Endodermal cell (in vitro differentiated cells): ENCODE data around the gene MAP3K5. TPM values are rescaled to one million over a fixed set of nuclear protein-coding genes. Genes with fewer than 3 reads are reported as not detected.

Experiments
- DNase-seq: peaks from one replicate; pipeline ENCODE4 v3.0.0-alpha.2; 2017
- H3K27ac ChIP-seq: 2 replicates; pipeline ENCODE4 v1.5.1; 2013; ENCODE audit warnings: mild to moderate bottlenecking, low read depth, low read length, moderate library complexity
- H3K27me3 ChIP-seq: 2 replicates; pipeline ENCODE4 v1.6.1; 2013; ENCODE audit warnings: mild to moderate bottlenecking, low read length, moderate library complexity; ENCODE audit not compliant: insufficient read depth, control insufficient read depth, poor library complexity, severe bottlenecking
- H3K36me3 ChIP-seq: 2 replicates; pipeline ENCODE4 v1.7.0; 2013; ENCODE audit warnings: mild to moderate bottlenecking, low read length, moderate library complexity; ENCODE audit not compliant: control insufficient read depth, insufficient read depth
- H3K4me1 ChIP-seq: one replicate; pipeline ENCODE4 v1.7.0; 2013; ENCODE audit warnings: low read length; ENCODE audit not compliant: control insufficient read depth, insufficient read depth
- H3K4me3 ChIP-seq: 2 replicates; pipeline ENCODE4 v1.5.1; 2013; ENCODE audit warnings: mild to moderate bottlenecking, low read length, moderate library complexity
- H3K9ac ChIP-seq: 2 replicates; pipeline ENCODE4 v1.6.1; 2013; ENCODE audit warnings: mild to moderate bottlenecking, low read length, moderate library complexity; ENCODE audit not compliant: poor library complexity, severe bottlenecking; ENCODE audit errors: extremely low read depth
- H3K9me3 ChIP-seq: 2 replicates; pipeline ENCODE4 v1.6.1; 2013; ENCODE audit warnings: mild to moderate bottlenecking, low read length, moderate library complexity; ENCODE audit not compliant: control insufficient read depth
- H3K27ac Mint-ChIP-seq: 2 replicates; pipeline ENCODE4 v1.8.0; 2020; ENCODE audit warnings: mixed read lengths
- H3K27me3 Mint-ChIP-seq: 2 replicates; pipeline ENCODE4 v1.8.0; 2021; ENCODE audit warnings: mild to moderate bottlenecking, mixed read lengths; ENCODE audit not compliant: insufficient read depth
- H3K36me3 Mint-ChIP-seq: 2 replicates; pipeline ENCODE4 v1.8.0; 2020; ENCODE audit warnings: low read depth, mixed read lengths
- H3K4me1 Mint-ChIP-seq: 2 replicates; pipeline ENCODE4 v1.8.0; 2020; ENCODE audit warnings: mixed read lengths
- H3K4me3 Mint-ChIP-seq: 2 replicates; pipeline ENCODE4 v1.8.0; 2020; ENCODE audit warnings: mild to moderate bottlenecking, moderate library complexity, mixed read lengths
- H3K9me3 Mint-ChIP-seq: 2 replicates; pipeline ENCODE4 v1.8.0; 2020; ENCODE audit warnings: mild to moderate bottlenecking, mixed read lengths
- WGBS, 2 experiments: methylation state at CpG; one replicate each; pipeline versions ENCODE4 v1.1.5 to v1.1.7; 2013; ENCODE audit warnings: missing lambda C conversion rate in 2 of 2, mixed read lengths in 1 of 2; ENCODE audit not compliant: insufficient coverage in 1 of 2, insufficient read length in 1 of 2; 5-methylcytosine and 5-hydroxymethylcytosine counted together
- total RNA-seq, 2 donors: library from RNA; stranded (reverse); fragmentation: NEBNext Ultra II Directional in 1 of 2; extraction: Animal tissue kit (Norgen Biotek cat#: 25700) in 1 of 2; gene quantifications; 2 replicates in 1 of 2; 3 replicates in 1 of 2; pipeline ENCODE4 v1.2.1, GENCODE V29; 2021
- TF ChIP-seq, protein P1 (sequence below): fragments of 200-600 bp; sonication (generic); conservative IDR thresholded peaks from 2 replicates; pipeline ENCODE4 v1.5.0; 2021; ENCODE audit warnings: antibody characterized with exemption, mild to moderate bottlenecking

Gene MAP3K5
- total RNA-seq, 2 donors from 2014 or later = 1.6 to 3.4 TPM

- H3K27me3 ChIP-seq = peaks cover 36% of the 10 kb centered on the region
- Mint-ChIP-seq H3K27ac (no peak overlapping the region), H3K4me3 (no peak overlapping the region), H3K27me3 (peaks cover 16% of the 10 kb centered on the region), H3K9me3 (no peaks in the 10 kb centered on the region), H3K36me3 (peaks cover 3% of the 10 kb centered on the region), H3K4me1 (peaks cover 39% of the 10 kb centered on the region)
- DNase-seq = no peak
- WGBS, 2 experiments = 100% methylated on average over 1 of the region's 1 CpG; no CpG with 5 or more reads in 1 of the 2 experiments
- H3K9ac ChIP-seq = no peak overlapping the region
- TF ChIP-seq, protein P1, sequence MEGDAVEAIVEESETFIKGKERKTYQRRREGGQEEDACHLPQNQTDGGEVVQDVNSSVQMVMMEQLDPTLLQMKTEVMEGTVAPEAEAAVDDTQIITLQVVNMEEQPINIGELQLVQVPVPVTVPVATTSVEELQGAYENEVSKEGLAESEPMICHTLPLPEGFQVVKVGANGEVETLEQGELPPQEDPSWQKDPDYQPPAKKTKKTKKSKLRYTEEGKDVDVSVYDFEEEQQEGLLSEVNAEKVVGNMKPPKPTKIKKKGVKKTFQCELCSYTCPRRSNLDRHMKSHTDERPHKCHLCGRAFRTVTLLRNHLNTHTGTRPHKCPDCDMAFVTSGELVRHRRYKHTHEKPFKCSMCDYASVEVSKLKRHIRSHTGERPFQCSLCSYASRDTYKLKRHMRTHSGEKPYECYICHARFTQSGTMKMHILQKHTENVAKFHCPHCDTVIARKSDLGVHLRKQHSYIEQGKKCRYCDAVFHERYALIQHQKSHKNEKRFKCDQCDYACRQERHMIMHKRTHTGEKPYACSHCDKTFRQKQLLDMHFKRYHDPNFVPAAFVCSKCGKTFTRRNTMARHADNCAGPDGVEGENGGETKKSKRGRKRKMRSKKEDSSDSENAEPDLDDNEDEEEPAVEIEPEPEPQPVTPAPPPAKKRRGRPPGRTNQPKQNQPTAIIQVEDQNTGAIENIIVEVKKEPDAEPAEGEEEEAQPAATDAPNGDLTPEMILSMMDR = no peak
- no peaks in the 10 kb centered on the region for H3K36me3 ChIP-seq
- no peaks in the 10 kb centered on the region for H3K4me1 ChIP-seq
- no peak overlapping the region for H3K4me3 ChIP-seq
- H3K9me3 ChIP-seq = no peaks in the 10 kb centered on the region
- no peak overlapping the region for H3K27ac ChIP-seq
These were observed 244.4 kb downstream of the MAP3K5 start for GRCh38 chr6:136547871-136548270.

GRCh38 chr6:136547336-136547735 is 244.9 kb downstream of the MAP3K5 start:
- Mint-ChIP-seq H3K27me3 (peaks cover 11% of the 10 kb centered on the region), H3K27ac (no peak overlapping the region), H3K9me3 (no peaks in the 10 kb centered on the region), H3K4me1 (peaks cover 39% of the 10 kb centered on the region), H3K4me3 (no peak overlapping the region), H3K36me3 (peaks cover 3% of the 10 kb centered on the region)
- H3K4me1 ChIP-seq = no peaks in the 10 kb centered on the region
- no peaks in the 10 kb centered on the region for H3K36me3 ChIP-seq
- no peak overlapping the region for H3K27ac ChIP-seq
- 39 to 40% methylated on average over 1 to 3 of the region's 4 CpGs for WGBS, 2 experiments
- no peak for DNase-seq
- H3K4me3 ChIP-seq = no peak overlapping the region
- TF ChIP-seq, protein P1 = peak; percentile 84
- no peaks in the 10 kb centered on the region for H3K9me3 ChIP-seq
- no peak overlapping the region for H3K9ac ChIP-seq
- peaks cover 31% of the 10 kb centered on the region for H3K27me3 ChIP-seq

DNA sequence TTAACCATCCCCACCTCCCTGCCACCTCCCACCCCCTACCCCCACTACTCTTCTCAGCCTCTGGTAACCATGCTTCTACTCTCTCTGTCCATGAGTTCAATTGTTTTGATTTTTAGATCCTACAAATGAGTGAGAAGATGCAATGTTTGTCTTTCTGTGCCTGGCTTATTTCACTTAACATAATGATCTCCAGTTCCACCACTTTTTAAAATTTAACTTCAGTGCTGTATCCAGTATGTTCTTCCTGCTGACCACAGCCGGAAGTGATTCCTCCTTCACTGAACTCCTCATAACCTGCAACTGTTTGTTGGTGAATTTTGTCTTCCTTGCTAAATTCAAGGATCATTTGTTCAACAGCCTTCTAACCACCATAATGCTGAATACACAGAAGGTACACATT is 245.9 kb downstream of the MAP3K5 start:
- H3K4me3 Mint-ChIP-seq = no peak overlapping the region
- no peaks in the 10 kb centered on the region for H3K4me1 ChIP-seq
- WGBS, 2 experiments = 86 to 100% methylated on average over 1 of the region's 1 CpG
- H3K4me3 ChIP-seq = no peak overlapping the region
- H3K27ac ChIP-seq = no peak overlapping the region
- no peak for DNase-seq
- TF ChIP-seq, protein P1 = no peak
- H3K36me3 Mint-ChIP-seq = peaks cover 3% of the 10 kb centered on the region
- no peaks in the 10 kb centered on the region for H3K9me3 ChIP-seq
- H3K27me3 ChIP-seq = peaks cover 21% of the 10 kb centered on the region
- H3K36me3 ChIP-seq = no peaks in the 10 kb centered on the region
- H3K27ac Mint-ChIP-seq = no peak overlapping the region
- no peaks in the 10 kb centered on the region for H3K9me3 Mint-ChIP-seq
- H3K4me1 Mint-ChIP-seq = peaks cover 37% of the 10 kb centered on the region
- H3K9ac ChIP-seq = no peak overlapping the region
- peaks cover 2% of the 10 kb centered on the region for H3K27me3 Mint-ChIP-seq
